K562 (cell line): Measurements from ENCODE around the gene AANAT.
"Not testable (repeated sequence)": the region's sequence is repeated elsewhere in the genome, so short reads cannot be mapped to it uniquely, and the experiment has no call there.

Experiments
- KDM5B ChIP-seq: fragments of 200-600 bp; sonication (generic); IDR thresholded peaks from 2 replicates; pipeline ENCODE4 v1.6.1; 2012; ENCODE audit warnings: low read depth, mild to moderate bottlenecking, moderate library complexity, low read length, control low read depth, inconsistent platforms; ENCODE audit not compliant: insufficient replicate concordance
- PATZ1 ChIP-seq: fragments of 250-450 bp; sonication (Bioruptor Pico); IDR thresholded peaks from 2 replicates; pipeline ENCODE4 v1.5.0; 2020; ENCODE audit warnings: mild to moderate bottlenecking, borderline replicate concordance
- POLR2A ChIP-seq: fragments of 450-650 bp; conservative IDR thresholded peaks from 2 replicates; pipeline ENCODE4 v1.6.1; 2016
- SP1 ChIP-seq: sonication (generic); formaldehyde crosslinking; IDR thresholded peaks from 2 replicates; pipeline ENCODE4 v1.8.1; 2022; ENCODE audit warnings: mild to moderate bottlenecking, missing genetic modification reagents
- TCF3 ChIP-seq: sonication (generic); formaldehyde crosslinking; IDR thresholded peaks from 2 replicates; pipeline ENCODE4 v1.4.0; 2020; ENCODE audit warnings: mild to moderate bottlenecking, missing genetic modification reagents
- ZBTB8A ChIP-seq: fragments of 450-650 bp; IDR thresholded peaks from 2 replicates; pipeline ENCODE4 v1.6.1; 2018; ENCODE audit warnings: mild to moderate bottlenecking, moderate library complexity; ENCODE audit not compliant: partially characterized antibody
- ZNF280B ChIP-seq: fragments of 250-450 bp; sonication (Bioruptor Pico); IDR thresholded peaks from 2 replicates; pipeline ENCODE4 v1.5.1; 2021; ENCODE audit warnings: mild to moderate bottlenecking
- TF ChIP-seq, protein P1 (sequence below), 2 experiments: fragments of 450-650 bp; conservative IDR thresholded peaks; 2 replicates each; pipeline ENCODE4 v1.6.1; 2017; ENCODE audit warnings: mild to moderate bottlenecking in 2 of 2, moderate library complexity in 2 of 2
- TF ChIP-seq, protein P2 (sequence below), 2 experiments: fragments of 450-650 bp in 1 of 2; sonication (generic) in 1 of 2; formaldehyde crosslinking in 1 of 2; IDR thresholded peaks in 1 of 2; conservative IDR thresholded peaks in 1 of 2; 2 replicates each; pipeline versions ENCODE4 v1.6.1 to v1.8.1; 2016 to 2023; ENCODE audit warnings: mild to moderate bottlenecking in 2 of 2, moderate library complexity in 2 of 2, inconsistent platforms in 1 of 2, missing genetic modification reagents in 1 of 2
- TF ChIP-seq, protein P3 (sequence below), 3 experiments: IDR thresholded peaks in 2 of 3; conservative IDR thresholded peaks in 1 of 3; 2 replicates each; pipeline ENCODE4 v1.5.1; 2011 to 2012; ENCODE audit warnings: low read length in 3 of 3, mild to moderate bottlenecking in 3 of 3, control low read depth in 2 of 3, improper control_type of control experiment in 1 of 3, inconsistent platforms in 1 of 3, low read depth in 1 of 3, mixed read lengths in 1 of 3, moderate library complexity in 1 of 3; ENCODE audit not compliant: insufficient read depth in 2 of 3

DNA sequence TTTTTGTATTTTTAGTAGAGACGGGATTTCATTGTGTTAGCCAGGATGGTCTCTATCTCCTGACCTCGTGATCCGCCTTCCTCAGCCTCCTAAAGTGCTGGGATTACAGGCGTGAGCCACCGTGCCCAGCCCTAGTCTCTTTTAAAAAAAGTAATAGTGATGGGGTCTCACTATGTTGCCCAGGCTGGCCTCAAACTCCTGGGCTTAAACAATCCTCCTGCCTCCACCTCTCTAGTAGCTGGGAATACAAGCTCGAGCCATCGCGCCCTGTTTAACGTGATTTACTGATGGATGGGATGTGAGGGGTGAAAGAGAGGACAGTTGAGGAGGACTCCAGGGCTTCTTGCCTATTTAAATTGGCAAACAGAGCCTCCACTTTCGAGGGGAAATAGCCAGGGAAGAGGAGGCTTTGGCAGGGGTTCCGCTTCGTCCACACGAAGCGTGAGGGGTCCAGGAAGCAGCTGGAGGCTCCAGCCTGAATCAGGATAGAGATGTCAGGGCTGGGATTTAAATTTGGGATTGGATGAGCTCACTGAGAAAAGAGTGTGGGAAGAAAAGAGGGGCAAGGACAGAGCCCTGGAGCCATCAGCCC is 41.2 kb downstream of the AANAT start:
- TF ChIP-seq, protein P1, sequence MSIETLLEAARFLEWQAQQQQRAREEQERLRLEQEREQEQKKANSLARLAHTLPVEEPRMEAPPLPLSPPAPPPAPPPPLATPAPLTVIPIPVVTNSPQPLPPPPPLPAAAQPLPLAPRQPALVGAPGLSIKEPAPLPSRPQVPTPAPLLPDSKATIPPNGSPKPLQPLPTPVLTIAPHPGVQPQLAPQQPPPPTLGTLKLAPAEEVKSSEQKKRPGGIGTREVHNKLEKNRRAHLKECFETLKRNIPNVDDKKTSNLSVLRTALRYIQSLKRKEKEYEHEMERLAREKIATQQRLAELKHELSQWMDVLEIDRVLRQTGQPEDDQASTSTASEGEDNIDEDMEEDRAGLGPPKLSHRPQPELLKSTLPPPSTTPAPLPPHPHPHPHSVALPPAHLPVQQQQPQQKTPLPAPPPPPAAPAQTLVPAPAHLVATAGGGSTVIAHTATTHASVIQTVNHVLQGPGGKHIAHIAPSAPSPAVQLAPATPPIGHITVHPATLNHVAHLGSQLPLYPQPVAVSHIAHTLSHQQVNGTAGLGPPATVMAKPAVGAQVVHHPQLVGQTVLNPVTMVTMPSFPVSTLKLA (conservative IDR thresholded peaks at IDR 0.05) = not testable (repeated sequence)
- not testable (repeated sequence) for TF ChIP-seq PATZ1; POLR2A; SP1 (CRISPR knock-in tag); KDM5B; TCF3; ZBTB8A; ZNF280B
- TF ChIP-seq, protein P2, sequence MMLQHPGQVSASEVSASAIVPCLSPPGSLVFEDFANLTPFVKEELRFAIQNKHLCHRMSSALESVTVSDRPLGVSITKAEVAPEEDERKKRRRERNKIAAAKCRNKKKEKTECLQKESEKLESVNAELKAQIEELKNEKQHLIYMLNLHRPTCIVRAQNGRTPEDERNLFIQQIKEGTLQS (IDR thresholded peaks at IDR 0.05) = not testable (repeated sequence)
- TF ChIP-seq, protein P2 (CRISPR knock-in tag; conservative IDR thresholded peaks at IDR 0.05) = not testable (repeated sequence)
- TF ChIP-seq, protein P3, sequence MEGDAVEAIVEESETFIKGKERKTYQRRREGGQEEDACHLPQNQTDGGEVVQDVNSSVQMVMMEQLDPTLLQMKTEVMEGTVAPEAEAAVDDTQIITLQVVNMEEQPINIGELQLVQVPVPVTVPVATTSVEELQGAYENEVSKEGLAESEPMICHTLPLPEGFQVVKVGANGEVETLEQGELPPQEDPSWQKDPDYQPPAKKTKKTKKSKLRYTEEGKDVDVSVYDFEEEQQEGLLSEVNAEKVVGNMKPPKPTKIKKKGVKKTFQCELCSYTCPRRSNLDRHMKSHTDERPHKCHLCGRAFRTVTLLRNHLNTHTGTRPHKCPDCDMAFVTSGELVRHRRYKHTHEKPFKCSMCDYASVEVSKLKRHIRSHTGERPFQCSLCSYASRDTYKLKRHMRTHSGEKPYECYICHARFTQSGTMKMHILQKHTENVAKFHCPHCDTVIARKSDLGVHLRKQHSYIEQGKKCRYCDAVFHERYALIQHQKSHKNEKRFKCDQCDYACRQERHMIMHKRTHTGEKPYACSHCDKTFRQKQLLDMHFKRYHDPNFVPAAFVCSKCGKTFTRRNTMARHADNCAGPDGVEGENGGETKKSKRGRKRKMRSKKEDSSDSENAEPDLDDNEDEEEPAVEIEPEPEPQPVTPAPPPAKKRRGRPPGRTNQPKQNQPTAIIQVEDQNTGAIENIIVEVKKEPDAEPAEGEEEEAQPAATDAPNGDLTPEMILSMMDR (IDR thresholded peaks at IDR 0.05 in 2 of 3, conservative IDR thresholded peaks at IDR 0.05 in 1 of 3; ENCODE audit: insufficient read depth in 2 of 3, low read depth in 1 of 3, low read length in 3 of 3) = not testable (repeated sequence)
